ENCODE results near the gene MYO18A.

MYO18A gene

DNA sequence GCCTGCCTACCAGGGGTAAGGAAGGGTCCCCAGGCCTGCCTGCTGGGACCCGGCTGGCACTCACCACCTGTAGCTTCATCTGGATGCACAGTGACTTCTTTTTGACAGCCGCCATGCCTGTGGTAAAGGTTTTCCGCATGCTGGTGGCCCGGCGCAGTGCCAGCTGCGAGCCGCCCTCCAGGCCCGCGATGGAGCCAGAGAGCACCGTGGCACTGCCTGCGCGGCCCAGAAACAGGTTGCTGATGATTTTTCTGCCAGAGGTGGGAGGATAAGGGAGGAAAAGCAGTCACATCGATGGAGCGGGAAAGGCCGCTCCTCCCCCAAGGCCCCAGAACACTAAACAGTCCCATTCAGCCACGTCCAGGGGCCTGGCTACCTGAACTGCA, 69.8 kb downstream of the MYO18A start:
- no peak overlapping the region for H3K4me3 ChIP-seq (ENCODE audit: low read length)
- no peak for DNase-seq (ENCODE audit: low read depth)
- TF ChIP-seq, protein P1, sequence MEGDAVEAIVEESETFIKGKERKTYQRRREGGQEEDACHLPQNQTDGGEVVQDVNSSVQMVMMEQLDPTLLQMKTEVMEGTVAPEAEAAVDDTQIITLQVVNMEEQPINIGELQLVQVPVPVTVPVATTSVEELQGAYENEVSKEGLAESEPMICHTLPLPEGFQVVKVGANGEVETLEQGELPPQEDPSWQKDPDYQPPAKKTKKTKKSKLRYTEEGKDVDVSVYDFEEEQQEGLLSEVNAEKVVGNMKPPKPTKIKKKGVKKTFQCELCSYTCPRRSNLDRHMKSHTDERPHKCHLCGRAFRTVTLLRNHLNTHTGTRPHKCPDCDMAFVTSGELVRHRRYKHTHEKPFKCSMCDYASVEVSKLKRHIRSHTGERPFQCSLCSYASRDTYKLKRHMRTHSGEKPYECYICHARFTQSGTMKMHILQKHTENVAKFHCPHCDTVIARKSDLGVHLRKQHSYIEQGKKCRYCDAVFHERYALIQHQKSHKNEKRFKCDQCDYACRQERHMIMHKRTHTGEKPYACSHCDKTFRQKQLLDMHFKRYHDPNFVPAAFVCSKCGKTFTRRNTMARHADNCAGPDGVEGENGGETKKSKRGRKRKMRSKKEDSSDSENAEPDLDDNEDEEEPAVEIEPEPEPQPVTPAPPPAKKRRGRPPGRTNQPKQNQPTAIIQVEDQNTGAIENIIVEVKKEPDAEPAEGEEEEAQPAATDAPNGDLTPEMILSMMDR (conservative IDR thresholded peaks at IDR 0.05; ENCODE audit: low read length), result no peak

DNA sequence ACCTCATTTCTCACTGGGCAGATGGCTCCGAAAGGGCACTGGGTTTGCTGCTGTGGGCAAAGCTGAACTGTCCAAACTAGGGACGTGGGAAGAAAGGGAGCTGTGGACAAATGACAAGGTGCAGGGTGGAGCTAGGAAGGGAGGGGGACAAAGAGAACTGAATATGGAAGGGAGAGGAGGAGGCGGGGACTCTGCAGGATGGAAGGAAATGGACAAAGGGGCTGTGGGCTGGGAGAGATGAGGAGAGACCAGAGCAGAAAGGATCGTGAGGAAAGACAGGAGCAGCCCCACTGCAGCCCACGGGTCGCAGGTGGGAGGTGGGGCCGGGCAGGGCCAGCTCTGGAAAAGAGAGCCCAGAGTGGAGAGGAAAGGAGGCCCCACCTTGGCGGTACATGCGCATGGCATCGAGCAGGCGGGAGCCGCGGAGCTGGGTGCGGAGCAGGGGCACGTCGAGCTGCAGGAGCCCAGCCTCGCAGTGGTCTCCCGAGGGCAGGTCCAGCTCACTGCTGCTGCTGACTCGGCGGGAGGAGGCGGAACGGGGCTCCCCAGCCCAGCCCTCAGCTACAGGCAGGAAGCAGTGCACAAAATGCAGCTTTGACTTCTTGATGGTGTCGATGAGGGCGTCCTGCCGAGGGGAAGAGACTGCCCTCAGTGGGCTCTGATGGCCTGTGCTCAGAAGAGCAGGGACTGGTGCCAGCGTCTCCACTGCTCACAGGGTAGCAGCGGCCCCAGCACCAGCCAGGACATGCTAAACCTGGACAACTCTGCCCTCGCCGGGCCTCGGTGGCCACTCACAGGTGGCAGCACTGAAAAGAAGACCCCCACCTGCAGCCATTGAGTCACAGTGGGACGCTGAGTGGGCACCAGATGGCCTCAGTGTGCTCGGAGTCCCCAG, 70.5 kb downstream of the MYO18A start:
- TF ChIP-seq, protein P1 (conservative IDR thresholded peaks at IDR 0.05; ENCODE audit: low read length), result no peak
- DNase-seq (ENCODE audit: low read depth), result no peak
- no peak overlapping the region for H3K4me3 ChIP-seq (ENCODE audit: low read length)

DNA sequence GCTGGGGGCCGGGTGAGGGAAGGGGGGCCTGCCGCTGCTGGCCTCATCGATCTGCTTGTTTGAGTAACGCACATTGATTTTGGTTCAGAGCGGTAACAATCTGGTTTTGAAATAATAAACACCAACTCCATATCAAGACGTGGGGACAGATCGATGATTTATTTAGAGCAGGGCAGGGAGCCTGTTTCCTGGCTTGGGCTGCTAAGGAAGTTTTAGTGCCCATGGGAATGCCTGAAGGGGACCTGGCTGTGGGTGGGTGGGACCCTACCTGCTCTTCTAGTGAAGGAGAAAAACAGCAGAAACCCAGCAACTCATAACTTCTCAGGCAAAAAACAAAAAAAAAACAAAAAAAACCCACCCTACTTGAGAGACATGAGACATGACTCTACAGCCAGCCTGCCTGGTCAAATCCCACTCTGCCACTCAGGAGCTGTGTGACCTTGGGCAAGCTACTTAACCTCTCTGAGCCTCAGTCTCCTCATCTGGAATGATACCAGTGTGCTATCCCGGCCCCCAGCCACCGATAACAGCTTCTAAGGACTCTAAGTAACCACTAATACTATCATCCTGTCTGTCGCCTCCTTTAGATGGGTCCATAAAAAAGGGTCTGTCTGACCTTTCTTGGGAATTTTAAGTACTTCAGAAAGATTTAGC, 71.2 kb downstream of the MYO18A start:
- DNase-seq (ENCODE audit: low read depth), result no peak
- TF ChIP-seq, protein P1 (conservative IDR thresholded peaks at IDR 0.05; ENCODE audit: low read length), result no peak
- no peak overlapping the region for H3K4me3 ChIP-seq (ENCODE audit: low read length)

DNA sequence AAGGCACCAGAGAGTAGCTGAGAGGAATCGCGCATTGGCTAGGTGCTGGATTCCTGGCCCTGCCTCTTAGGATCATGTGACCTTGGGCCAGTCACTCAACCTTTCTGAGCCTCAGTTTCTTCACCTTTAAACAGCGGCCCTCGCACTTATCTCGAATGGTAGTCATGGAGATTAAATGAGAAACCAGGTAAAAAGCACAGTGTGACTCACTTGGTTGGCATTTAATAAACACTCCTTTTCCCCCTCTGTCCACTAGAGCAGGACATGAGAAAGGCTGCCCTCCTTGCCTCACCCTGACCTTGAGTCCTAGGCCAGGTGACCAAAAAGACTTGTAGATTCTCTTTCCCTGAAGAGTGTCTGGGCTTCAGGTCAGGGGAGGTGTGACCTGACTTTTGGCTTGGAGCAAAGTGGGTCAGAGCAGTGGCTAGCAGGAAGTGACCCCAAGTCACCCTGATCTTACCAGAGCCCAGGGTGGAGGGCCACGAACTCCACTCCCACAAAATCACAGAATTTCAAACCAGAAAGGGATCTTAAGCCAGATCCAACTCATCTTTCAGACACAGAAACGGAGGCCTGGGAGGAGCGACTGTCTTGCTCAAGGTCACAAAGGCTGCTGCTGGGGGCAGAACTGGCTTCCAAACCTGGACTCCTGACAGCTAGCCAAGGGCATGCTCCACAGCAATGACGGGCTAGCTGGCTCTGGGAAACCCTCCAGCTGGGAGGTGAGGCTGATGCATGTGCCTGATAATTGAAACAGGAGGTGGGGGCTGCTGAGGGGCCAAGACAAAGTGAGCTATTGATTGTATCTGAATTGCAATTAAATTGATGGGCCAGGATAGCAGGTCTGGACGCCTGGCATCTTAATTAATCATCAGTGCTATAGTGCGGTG, 72.0 kb downstream of the MYO18A start:
- TF ChIP-seq, protein P1 (conservative IDR thresholded peaks at IDR 0.05; ENCODE audit: low read length), result no peak
- H3K4me3 ChIP-seq (ENCODE audit: low read length), result no peak overlapping the region
- no peak for DNase-seq (ENCODE audit: low read depth)

DNA sequence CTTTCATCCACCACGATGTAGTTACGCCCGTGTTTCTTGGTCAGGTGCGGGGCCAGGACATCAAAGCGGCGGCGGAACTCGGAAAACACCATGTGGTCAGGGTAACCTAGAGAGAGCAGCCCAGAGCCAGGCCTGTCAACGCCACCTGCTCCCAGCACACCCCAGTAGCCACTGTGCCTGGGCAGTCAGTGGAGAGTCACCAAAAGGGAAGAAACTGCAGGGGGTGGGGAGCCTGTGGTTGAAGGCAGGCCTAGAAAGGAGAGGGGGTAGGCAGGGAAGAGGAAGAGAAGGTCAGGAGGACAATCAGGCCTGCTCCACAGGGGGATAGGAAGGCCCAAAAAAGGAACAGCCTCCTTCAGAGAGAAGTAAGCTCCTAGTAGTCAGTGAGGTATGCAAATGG, 73.1 kb downstream of the MYO18A start:
- DNase-seq (ENCODE audit: low read depth), result no peak
- no peak overlapping the region for H3K4me3 ChIP-seq (ENCODE audit: low read length)
- TF ChIP-seq, protein P1 (conservative IDR thresholded peaks at IDR 0.05; ENCODE audit: low read length), result no peak

DNA sequence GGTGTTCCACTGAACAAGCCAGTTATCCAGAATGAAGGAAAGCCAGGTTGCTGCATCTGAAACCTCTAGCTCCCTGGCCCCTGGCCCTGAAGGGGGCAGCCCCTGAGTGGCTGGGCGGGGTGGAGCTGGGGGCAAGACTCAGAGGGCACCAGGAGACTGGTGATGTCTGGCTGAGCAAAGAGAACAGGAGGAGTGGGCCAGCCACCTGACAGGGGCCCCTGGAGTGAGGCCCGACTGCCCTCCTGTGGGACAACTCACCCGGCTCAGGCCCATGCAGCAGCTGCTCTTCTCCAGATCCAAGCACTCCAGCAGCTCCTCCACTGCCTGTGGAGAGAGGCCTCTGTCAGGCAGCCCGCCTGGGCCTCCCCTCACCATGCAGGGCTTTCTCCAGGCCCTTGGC, 76.9 kb downstream of the MYO18A start:
- H3K4me3 ChIP-seq (ENCODE audit: low read length), result no peak overlapping the region
- TF ChIP-seq, protein P1 (conservative IDR thresholded peaks at IDR 0.05; ENCODE audit: low read length), result no peak

More for the DNA sequence above, 76.9 kb downstream of the MYO18A start:
- DNase-seq (ENCODE audit: low read depth), result no peak

Measured in AG10803 (cell line).